ENCODE measurements around the gene ZNF677.
"Not testable (repeated sequence)": the region's sequence is repeated elsewhere in the genome, so short reads cannot be mapped to it uniquely, and the experiment has no call there.

Gene ZNF677

GRCh38 chr19:53254411-53255341 lies at the start of gene ZNF677:
ZNF677 (minus strand) TSS chr19:53254873; CDS start chr19:53251550, 3,323 bp downstream.
- no peak for DNase-seq

GRCh38 chr19:53301341-53301740 lies 46.7 kb upstream of the ZNF677 start:
- not testable (repeated sequence) for DNase-seq

- no peak for DNase-seq
These were observed 40.2 kb upstream of the ZNF677 start for GRCh38 chr19:53294786-53295441.

DNA sequence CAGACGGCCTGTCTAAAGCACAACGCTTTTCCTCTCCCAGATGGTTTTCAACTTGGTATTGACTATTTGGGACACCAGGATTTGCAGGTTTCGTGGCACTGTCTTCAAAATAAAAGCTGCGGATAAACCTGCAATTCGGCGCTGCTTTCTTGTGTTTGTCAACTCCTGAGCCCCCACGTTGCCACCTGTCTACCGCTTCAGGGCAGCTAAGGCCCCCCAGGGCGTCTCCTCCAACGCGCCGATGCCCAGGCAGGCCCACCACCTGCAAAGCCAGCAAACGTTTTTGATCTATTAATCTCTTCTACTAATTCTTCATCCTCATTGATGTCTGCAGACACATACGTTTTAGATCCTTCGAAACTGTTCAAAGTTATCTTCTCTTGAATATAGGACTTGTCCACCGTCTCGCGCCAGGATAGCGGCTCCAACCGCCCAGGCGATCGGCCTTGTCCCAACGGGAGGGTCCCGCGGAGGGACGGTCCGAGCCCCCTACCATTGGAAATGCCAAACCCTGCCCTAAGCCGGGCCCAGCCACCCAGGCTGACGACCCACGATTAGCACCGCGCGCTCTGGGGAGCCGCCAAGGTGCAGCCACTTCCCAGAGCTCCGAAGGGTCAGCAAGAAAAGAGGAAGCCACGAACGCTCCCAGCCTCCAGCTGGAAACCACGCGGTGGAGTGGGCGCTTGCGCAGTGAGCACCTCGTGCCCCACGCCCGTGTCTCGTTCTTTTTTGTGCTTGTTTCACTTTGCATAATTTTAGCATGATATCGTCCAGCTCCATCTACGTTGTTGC lies 36.3 kb upstream of the ZNF677 start:
- DNase-seq = no peak

DNA sequence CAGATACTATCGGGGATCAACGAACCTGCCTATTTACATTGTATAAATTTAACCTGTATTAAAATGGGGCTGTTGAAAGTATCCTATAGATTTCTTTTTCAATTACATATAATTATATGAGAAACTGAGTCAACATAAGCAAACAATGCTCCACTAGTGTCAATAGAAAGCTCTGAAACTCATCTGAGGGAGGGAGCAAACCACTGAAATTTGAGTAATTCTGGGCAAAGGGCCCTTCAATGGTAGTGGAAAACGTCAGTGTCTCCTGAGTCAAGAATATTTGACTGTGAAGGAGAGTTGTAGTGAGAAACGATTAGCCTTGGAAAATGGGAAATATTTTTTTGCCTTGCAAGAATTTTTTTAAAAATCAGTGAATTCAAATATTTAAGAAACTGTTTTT lies 30.4 kb upstream of the ZNF677 start:
- no peak for DNase-seq

DNA sequence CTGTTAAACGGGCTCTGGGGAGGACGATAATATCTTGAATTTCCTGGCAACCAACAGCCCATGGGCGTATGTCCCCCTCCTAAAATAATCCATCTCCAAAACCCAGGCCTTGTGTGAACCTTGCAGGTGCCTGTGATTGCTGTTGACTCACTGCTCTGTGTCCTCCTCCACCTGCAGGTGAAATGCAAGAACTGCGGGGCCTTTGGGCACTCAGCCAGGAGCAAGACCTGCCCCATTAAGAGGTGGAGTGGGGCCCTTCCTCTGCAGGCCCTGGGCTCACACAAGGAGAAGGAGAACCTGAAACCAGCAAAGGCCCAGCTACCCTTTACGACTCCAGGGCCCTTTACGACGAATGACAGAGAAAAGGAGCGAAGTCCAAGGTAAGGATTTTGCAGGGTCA lies 27.3 kb upstream of the ZNF677 start:
- DNase-seq = peak; percentile 29

DNA sequence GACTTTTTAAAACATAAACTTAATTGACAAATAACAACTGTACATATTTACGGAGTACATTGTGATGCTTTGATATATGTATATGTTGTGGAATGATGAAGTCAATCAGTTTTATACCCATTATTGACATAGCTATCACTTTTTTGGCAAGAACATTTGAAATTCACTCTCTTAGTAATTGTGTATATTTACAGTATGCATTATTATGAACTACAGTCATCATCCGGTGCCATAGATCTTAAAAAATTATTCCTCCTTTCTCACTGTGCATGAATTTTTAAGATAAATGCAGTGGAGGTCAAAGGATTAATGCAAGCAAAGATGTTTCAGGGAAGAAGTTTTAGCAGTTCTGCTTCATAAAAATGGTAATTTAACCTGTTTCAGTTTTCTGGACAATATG lies 20.8 kb upstream of the ZNF677 start:
- DNase-seq = no peak

DNA sequence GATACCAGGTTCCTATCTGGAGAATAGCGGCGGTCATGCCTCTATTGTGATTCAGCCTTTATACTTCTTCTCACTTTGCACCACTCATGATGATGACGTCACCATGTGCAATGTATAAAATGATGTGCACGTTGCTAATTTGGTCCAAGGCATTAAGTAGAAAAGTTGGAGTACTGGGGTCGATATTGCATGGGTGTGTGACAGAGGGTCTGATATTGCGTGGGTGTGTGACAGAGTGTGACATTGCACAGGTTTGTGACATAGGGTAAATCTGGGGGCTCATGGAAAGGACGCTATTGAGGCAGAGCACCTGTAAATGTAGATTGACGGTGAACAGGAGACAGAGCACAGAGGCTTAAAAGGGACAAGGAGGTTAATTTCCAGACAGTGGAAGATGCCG lies 17.4 kb upstream of the ZNF677 start:
- DNase-seq = no peak

DNA sequence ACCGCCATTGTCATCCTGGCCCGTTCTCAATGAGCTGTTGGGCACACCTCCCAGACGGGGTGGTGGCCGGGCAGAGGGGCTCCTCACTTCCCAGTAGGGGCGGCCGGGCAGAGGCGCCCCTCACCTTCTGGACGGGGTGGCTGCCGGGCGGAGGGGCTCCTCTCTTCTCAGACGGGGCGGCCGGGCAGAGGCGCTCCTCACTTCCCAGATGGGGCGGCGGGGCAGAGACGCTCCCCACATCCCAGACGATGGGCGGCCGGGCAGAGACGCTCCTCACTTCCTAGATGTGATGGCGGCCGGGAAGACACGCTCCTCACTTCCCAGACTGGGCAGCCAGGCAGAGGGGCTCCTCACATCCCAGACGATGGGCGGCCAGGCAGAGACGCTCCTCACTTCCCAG lies 15.2 kb upstream of the ZNF677 start:
- DNase-seq = not testable (repeated sequence)

DNA sequence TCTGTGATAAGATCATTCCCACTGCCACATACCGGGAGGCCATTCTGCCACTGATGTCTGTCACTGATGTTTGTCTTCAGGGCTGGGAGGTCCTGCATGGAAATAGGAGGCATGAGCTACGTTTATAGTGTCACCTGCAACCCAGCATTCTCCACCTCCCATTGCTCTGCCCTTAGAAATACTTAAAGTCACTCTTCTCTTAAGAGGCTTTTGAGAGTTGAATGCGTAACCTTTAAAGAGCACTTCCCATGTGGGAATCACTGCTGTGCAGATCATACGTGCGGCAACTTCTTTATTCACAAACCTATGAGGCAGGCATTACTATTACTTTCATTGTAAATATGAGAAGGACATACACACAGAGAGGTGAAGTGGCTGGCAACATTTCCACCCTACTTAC lies 12.9 kb upstream of the ZNF677 start, which contains the start of gene VN1R4:
Gene VN1R4 (minus strand): TSS at position 101 of the 400 bp plus-strand sequence. CDS start 58 bp downstream, at position 43.
- peak; percentile 86 for DNase-seq

GRCh38 chr19:53257715-53258342 lies 3.2 kb upstream of the ZNF677 start, which contains the start of gene VN1R2:
VN1R2 (plus strand) TSS chr19:53258292; CDS start chr19:53258376, 84 bp downstream.
- DNase-seq = not testable (repeated sequence)

DNA sequence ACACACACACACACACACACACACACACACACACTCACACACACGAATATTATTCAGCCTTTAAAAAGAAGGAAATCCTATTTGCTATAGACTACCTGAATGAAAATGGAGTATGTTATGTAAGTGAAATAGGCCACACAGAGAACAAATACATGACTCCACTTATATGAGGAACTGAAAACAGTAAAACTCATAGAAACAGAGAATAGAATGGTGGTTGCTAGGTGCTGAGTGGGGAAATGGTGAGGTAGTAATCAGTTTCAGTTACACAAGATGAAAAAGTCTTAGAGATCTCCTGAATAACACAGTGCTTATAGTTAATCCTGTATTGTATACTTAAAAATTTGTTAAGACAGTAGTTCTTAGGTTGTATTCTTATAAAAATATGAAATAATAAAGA lies 8.2 kb downstream of the ZNF677 start:
- DNase-seq = no peak

DNA sequence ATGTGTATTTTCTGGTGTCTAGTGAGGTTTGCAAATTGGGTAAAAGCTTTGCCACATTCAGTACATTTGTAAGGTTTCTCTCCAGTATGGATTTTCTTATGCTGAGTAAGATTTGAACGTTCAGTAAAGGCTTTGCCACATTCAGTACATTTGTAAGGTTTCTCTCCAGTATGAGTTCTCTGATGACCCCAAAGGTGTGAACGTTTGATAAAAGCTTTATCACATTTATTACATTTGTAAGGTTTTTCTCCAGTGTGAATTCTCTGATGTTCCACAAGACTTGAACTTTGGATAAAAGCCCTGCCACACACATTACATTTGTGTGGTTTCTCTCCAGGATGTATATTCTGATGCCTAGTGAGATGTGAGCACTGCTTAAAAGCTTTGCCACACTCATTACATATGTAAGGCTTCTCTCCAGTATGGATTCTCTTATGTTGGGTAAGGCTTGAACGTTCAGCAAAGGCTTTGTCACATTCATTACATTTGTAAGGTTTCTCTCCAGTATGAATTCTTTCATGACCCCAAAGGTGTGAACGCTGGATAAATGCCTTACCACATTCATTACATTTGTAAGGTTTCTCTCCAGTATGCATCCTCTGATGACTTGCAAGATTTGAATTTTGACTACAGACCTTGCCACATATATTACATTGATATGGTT lies 17.4 kb downstream of the ZNF677 start:
- no peak for DNase-seq

DNA sequence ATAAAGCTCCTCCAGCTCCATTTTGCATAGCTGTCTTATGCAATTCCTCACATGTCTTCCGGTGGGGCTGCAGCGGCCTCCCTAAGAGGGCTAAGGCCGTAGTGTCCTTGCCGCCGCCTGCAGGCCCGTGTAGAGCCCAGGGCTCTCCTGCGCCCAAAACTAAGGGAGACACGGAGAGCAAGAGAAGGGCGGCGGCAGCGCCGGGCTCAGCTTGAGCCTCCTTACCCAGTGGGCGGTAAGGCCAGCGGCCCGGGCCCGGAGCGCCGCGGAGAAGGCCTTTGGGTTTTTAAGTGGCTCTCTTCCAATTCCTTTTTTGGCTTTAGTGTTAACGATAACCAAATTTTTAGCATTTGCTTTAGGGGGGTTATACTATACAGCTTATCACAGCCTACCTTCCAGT lies 30.1 kb downstream of the ZNF677 start:
- no peak for DNase-seq

- not testable (repeated sequence) for DNase-seq
These were observed 32.0 kb downstream of the ZNF677 start for GRCh38 chr19:53222716-53223115.

DNA sequence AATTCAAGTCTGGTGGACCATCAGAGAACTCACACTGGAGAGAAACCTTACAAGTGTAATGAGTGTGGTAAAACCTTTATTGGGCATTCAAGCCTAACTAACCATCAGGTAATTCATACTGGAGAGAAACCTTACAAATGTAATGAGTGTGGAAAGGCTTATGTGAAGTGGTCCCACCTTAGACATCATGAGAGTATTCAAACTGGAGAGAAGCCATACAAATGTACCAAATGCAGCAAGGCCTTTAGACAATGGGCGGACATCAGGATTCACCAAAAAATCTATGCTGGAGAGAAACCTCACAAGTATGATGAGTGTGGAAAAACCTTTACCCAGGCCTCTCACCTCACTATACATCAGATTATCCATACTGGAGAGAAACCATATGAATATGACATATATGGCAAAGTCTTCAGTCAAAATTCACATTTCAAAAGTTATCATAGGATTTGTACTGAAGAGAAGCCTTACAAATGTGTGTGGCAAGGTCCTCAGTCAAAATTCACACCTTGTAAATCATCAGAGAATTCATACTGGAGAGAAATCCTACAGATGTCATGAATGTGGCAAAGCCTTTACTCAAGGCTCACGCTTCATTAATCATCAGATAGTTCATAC lies 41.9 kb downstream of the ZNF677 start:
- no peak for DNase-seq

DNA sequence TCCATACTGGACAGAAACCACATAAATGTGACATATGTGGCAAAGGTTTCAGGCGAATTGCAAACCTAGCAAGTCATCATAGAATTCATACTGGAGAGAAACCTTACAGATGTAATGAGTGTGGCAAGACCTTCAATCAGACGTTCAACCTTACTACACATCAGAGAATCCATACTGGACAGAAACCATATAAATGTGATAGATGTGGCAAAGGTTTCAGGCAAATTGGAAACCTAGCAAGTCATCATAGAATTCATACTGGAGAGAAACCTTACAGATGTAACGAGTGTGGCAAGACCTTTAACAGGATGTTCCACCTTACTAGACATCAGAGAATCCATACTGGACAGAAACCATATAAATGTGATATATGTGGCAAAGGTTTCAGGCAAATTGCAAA lies 43.1 kb downstream of the ZNF677 start:
- not testable (repeated sequence) for DNase-seq

GRCh38 chr19:53196777-53197396 lies 57.8 kb downstream of the ZNF677 start:
- DNase-seq = peak; percentile 85

DNA sequence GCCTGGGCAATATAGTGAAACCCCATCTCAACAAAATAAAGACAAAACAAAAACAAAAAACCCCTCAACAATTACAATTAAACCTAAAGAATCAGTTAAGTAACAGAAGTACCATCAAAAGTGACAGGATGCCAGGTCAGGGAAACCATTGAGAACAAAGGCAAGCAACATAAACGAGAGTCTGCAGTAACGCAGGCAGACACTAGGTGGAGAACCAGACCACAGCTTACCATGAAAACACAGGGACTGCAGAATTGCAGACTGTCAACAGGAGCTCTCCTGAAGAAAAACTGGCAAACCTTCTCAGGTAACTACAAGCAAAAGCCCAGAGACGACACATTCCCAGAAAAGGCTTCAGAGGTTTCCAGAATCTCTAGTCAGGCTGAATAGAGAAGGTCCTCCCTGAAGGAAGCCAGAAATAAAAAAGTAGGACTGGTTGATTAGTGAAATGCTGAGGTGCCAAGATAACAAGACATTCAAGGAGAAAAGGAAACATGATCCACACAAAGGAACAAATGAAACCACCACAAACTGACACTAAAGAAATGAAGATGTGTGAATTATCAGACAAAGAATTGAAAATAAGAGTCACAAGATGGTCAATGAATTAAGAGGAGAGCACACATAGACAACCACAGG lies 59.3 kb downstream of the ZNF677 start:
- DNase-seq = peak; percentile 91

DNA sequence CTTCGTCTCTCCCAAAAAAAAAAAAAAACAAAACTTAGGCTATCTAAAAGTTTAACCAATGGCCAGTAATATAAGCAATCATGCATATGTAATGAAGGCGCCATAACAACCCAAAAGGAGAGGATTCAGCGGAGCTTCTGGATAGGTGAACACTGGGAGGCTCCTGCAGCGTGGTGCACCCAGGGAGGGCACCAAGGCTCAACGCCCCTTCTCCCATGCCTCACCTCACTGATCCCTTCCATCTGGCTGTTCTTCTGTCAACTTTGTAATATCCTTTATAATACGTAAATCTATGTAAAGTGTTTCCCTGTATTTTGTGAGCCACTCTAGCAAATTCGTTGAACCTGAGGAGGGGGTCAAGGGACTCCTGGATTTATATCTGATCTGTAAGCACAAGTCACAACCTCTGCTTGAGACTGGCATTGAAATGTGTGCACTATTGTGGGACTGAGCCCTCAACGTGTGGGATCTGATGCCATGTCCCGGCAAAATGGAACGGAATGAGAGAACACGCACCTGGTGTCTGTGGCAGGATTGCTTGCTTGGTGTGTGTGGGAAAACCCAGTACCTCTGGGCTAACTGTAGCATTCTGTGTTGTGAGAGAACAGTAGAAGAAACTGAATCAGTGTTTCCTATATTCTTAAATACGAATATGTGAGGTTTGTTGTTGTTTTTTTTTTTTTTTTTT lies 61.0 kb downstream of the ZNF677 start:
- no peak for DNase-seq
